ENCODE data around the gene USP37. TPM values are rescaled to one million over a fixed set of nuclear protein-coding genes. Genes with fewer than 3 reads are reported as not detected.

The USP37 gene
- total and polyA plus RNA-seq, 2 of the 13 experiments (the other 11 are each of a cell fraction or from before 2014, with no cell fraction given), result 6.5 to 30.6 TPM

GRCh38 chr2:218547511-218547910, 20.6 kb downstream of the USP37 start:
- ChIA-PET CTCF (ENCODE audit: low intra/inter-chr PET ratio, low total read pairs) (no interaction called here), POLR2A (no interaction called here)
- TF ChIP-seq, protein P1, sequence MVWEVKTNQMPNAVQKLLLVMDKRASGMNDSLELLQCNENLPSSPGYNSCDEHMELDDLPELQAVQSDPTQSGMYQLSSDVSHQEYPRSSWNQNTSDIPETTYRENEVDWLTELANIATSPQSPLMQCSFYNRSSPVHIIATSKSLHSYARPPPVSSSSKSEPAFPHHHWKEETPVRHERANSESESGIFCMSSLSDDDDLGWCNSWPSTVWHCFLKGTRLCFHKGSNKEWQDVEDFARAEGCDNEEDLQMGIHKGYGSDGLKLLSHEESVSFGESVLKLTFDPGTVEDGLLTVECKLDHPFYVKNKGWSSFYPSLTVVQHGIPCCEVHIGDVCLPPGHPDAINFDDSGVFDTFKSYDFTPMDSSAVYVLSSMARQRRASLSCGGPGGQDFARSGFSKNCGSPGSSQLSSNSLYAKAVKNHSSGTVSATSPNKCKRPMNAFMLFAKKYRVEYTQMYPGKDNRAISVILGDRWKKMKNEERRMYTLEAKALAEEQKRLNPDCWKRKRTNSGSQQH (CRISPR knock-in tag; IDR thresholded peaks at IDR 0.05; ENCODE audit: low read depth), result no peak
- TF ChIP-seq CREB1 (IDR thresholded peaks at IDR 0.05) (no peak), CREB1 (CRISPR knock-in tag; IDR thresholded peaks at IDR 0.05) (no peak), MED8 (CRISPR knock-in tag; IDR thresholded peaks at IDR 0.05; ENCODE audit: insufficient replicate concordance) (no peak), NCOA5 (CRISPR knock-in tag; IDR thresholded peaks at IDR 0.05) (no peak), HOXA9 (CRISPR knock-in tag; IDR thresholded peaks at IDR 0.05; ENCODE audit: borderline replicate concordance) (no peak), IRF9 (CRISPR knock-in tag; IDR thresholded peaks at IDR 0.05; ENCODE audit: borderline replicate concordance) (no peak), MZF1 (CRISPR knock-in tag; IDR thresholded peaks at IDR 0.05; ENCODE audit: borderline replicate concordance) (no peak), ZNF589 (CRISPR knock-in tag; conservative IDR thresholded peaks at IDR 0.05) (no peak)
- TF ChIP-seq, protein P2, sequence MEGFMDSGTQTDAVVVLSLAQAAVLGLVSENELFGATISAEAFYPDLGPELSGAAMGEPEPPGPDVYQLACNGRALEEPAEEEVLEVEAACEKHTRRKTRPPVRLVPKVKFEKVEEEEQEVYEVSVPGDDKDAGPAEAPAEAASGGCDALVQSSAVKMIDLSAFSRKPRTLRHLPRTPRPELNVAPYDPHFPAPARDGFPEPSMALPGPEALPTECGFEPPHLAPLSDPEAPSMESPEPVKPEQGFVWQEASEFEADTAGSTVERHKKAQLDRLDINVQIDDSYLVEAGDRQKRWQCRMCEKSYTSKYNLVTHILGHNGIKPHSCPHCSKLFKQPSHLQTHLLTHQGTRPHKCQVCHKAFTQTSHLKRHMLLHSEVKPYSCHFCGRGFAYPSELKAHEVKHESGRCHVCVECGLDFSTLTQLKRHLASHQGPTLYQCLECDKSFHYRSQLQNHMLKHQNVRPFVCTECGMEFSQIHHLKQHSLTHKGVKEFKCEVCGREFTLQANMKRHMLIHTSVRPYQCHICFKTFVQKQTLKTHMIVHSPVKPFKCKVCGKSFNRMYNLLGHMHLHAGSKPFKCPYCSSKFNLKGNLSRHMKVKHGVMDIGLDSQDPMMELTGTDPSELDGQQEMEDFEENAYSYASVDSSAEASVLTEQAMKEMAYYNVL (CRISPR knock-in tag; IDR thresholded peaks at IDR 0.05; ENCODE audit: borderline replicate concordance), result no peak
- TF ChIP-seq, protein P3, sequence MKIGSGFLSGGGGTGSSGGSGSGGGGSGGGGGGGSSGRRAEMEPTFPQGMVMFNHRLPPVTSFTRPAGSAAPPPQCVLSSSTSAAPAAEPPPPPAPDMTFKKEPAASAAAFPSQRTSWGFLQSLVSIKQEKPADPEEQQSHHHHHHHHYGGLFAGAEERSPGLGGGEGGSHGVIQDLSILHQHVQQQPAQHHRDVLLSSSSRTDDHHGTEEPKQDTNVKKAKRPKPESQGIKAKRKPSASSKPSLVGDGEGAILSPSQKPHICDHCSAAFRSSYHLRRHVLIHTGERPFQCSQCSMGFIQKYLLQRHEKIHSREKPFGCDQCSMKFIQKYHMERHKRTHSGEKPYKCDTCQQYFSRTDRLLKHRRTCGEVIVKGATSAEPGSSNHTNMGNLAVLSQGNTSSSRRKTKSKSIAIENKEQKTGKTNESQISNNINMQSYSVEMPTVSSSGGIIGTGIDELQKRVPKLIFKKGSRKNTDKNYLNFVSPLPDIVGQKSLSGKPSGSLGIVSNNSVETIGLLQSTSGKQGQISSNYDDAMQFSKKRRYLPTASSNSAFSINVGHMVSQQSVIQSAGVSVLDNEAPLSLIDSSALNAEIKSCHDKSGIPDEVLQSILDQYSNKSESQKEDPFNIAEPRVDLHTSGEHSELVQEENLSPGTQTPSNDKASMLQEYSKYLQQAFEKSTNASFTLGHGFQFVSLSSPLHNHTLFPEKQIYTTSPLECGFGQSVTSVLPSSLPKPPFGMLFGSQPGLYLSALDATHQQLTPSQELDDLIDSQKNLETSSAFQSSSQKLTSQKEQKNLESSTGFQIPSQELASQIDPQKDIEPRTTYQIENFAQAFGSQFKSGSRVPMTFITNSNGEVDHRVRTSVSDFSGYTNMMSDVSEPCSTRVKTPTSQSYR (CRISPR knock-in tag; IDR thresholded peaks at IDR 0.05; ENCODE audit: borderline replicate concordance), result no peak
- Histone ChIP-seq H3K4me1 (ENCODE audit: insufficient read depth, low read length) (no peaks in the 10 kb centered on the region), H2AFZ (ENCODE audit: low read length) (no peak overlapping the region), H3K36me3 (replicated peaks in 1 of 2; ENCODE audit: control insufficient read depth in 1 of 2, insufficient read depth in 2 of 2, low read length in 2 of 2) (peaks cover 13 to 79% of the 10 kb centered on the region in 2 experiments), H3K4me2 (ENCODE audit: low read depth, low read length) (no peak overlapping the region), H3K9me3 (ENCODE audit: low read length) (no peaks in the 10 kb centered on the region), H3K9ac (ENCODE audit: insufficient read depth, low read depth, low read length) (no peak overlapping the region), H4K20me1 (ENCODE audit: insufficient read depth, low read length) (no peaks in the 10 kb centered on the region), H3K4me3 (replicated peaks in 1 of 3; ENCODE audit: insufficient read depth in 1 of 3, low read depth in 2 of 3, low read length in 3 of 3) (no peak overlapping the region), H3K27me3 (ENCODE audit: control insufficient read depth in 1 of 2, insufficient read depth in 2 of 2, low read length in 2 of 2) (no peaks in the 10 kb centered on the region), H3K27ac (ENCODE audit: extremely low read length, insufficient read depth, low read length) (no peak overlapping the region), H3K79me2 (ENCODE audit: insufficient read depth, low read length) (no peaks in the 10 kb centered on the region)
- no peak for ATAC-seq
- no TSS peak for BruUV-seq (replicated peaks)
- intact Hi-C loops (cut with micrococcal nuclease; ENCODE audit: unreplicated experiment) (no loop called here), in situ Hi-C loops (cut with HindIII; ENCODE audit: extremely low pct_ligation_motif_present, low pct_unique_long_range_greater_than_20kb) (no loop called here)
- no peak for FAIRE-seq
- no peak for DNase-seq (ENCODE audit: low spot score)

All from HepG2 (cell line).